ENCODE data around the gene ASCC1. TPM values are rescaled to one million over a fixed set of nuclear protein-coding genes. Genes with fewer than 3 reads are reported as not detected.
A peak's percentile ranks its signal among the peaks of the same experiment; 100 is the strongest.

ASCC1 gene
- total RNA-seq, 2 experiments from 2014 or later = 16.5 to 19.0 TPM

DNA sequence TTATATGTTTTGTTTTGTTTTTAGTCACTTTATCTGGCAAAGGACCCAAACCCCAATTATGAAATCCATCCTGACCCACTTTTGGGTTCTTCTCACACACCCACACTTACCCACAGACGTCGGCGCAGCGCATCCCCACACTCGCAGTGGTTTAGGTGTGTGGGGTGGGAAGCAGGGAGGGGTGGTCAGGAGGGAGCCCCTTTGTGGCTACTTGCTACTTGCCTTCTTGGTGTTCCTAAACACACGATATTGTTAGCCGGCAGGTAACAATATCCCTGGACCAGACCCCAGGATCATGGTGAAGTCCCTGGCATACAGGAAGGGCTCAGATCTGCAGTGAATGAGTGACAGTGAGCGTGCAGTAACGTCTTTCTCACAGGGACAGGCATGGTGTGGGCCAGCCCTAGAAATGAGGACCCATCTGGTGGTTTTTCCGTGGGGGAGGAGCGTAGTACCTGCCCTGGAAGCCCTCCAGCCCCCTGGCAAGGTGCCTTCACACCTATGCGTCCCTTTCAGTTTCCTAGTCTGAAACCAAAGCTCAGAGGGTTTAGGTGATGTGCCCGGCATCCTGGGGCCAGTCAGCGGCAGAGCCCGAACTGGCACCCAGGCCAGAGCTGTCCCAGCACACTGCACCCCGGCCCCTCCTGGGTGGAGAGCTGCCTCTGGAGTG is 132.2 kb downstream of the ASCC1 start:
- POLR2A ChIA-PET = interaction anchor here (0.6 to 8.0 kb wide), 15 partner anchors 8 to 190 kb away, joined by 3 to 117 read pairs (median 4); partner anchors contain the start of genes ANAPC16, ASCC1 and DDIT4
- H3K27ac Mint-ChIP-seq = peak overlapping the region; percentile 98
- H3K27me3 Mint-ChIP-seq = peaks cover 4% of the 10 kb centered on the region
- H3K4me3 Mint-ChIP-seq = peak overlapping the region; percentile 100
- no peaks in the 10 kb centered on the region for H3K27me3 ChIP-seq (ENCODE audit: control insufficient read depth in 1 of 2, insufficient read depth in 2 of 2, low read length in 2 of 2)
- peaks cover 92% of the 10 kb centered on the region for H3K36me3 Mint-ChIP-seq (ENCODE audit: low read depth)
- no peaks in the 10 kb centered on the region for H3K9me3 ChIP-seq (ENCODE audit: control insufficient read depth in 1 of 2, insufficient read depth in 1 of 2, low read length in 2 of 2)
- peak overlapping the region; percentile 44 for H3K4me3 ChIP-seq (ENCODE audit: low read length)
- TF ChIP-seq, protein P1, sequence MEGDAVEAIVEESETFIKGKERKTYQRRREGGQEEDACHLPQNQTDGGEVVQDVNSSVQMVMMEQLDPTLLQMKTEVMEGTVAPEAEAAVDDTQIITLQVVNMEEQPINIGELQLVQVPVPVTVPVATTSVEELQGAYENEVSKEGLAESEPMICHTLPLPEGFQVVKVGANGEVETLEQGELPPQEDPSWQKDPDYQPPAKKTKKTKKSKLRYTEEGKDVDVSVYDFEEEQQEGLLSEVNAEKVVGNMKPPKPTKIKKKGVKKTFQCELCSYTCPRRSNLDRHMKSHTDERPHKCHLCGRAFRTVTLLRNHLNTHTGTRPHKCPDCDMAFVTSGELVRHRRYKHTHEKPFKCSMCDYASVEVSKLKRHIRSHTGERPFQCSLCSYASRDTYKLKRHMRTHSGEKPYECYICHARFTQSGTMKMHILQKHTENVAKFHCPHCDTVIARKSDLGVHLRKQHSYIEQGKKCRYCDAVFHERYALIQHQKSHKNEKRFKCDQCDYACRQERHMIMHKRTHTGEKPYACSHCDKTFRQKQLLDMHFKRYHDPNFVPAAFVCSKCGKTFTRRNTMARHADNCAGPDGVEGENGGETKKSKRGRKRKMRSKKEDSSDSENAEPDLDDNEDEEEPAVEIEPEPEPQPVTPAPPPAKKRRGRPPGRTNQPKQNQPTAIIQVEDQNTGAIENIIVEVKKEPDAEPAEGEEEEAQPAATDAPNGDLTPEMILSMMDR (IDR thresholded peaks at IDR 0.05) = no peak
- peaks cover 84% of the 10 kb centered on the region for H3K4me1 Mint-ChIP-seq (ENCODE audit: low read depth)
- peaks cover 63% of the 10 kb centered on the region for H3K36me3 ChIP-seq (ENCODE audit: insufficient read depth, low read length)
- H3K27ac ChIP-seq (ENCODE audit: low read depth in 1 of 2, low read length in 2 of 2) = peak overlapping the region; percentile 69 to 96
- H3K9me3 Mint-ChIP-seq = no peaks in the 10 kb centered on the region
- peaks cover 88% of the 10 kb centered on the region for H3K4me1 ChIP-seq (ENCODE audit: insufficient read depth, low read length)
- intact Hi-C loops (cut with DNase I, micrococcal nuclease) = loop anchor here in 1 of 2 experiments (2.0 to 10.0 kb wide), 2 partner anchors 23 to 611 kb away; partner anchors contain the start of gene MCU
- peak; percentile 33 for ATAC-seq (ENCODE audit: poor library complexity)
- CTCF ChIA-PET = interaction anchor here (0.6 to 0.9 kb wide), 3 partner anchors 35 to 190 kb away, joined by 3 read pairs; partner anchors contain the start of gene DDIT4
- peak in 13 of 14 experiments; percentile 40 to 85 (median 58) for DNase-seq

DNA sequence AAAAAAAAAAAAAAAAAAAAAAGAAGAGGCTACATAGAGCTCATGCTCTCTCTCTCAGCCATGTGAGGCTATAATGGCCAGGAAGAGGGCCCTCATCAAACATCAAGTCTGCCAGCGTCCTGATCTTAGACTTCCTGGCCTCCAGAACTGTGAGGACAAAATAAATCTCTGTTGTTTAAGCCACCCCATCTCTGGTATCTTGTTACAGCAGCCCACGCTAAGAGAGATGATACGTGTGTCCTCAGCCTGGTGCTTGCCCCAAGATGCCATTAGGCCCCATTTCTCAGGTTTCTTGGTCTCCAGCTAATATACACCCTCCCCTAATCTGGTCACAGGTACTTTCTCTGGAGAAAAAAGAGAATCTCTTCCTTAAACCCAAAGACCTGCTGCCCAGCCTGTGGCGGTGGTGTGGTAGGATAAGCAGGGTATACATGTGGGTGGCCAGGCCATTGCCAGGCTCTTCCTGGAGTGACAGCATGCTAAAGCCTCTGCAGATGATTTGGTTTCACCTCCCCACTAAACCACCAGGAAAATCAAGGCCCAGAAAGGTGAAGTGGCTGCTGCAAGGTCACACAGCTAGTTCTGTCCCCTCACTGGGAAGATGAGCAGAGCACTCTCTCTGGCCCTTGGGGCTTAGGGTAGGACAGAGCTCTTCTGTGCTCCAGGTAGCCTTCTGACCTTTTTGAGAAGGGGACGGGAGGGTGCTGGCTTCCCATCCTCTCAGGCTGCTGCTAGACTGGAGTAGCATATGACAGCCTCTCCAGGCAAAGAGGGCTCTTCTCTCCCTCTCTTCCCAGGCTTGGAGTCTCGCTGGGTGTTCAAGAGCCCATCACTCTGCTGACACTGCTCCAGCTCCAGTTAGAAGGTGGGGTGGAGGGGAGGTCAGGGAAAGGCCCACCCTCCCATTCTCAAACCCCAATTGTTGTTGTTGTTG is 133.0 kb downstream of the ASCC1 start:
- ATAC-seq (ENCODE audit: poor library complexity) (no peak), DNase-seq (peak in 1 of 14 experiments; percentile 31)
- ChIA-PET CTCF (interaction anchor here (0.6 to 0.9 kb wide), 2 partner anchors 35 to 254 kb away, joined by 3 to 4 read pairs; no protein-coding TSS in a partner anchor), POLR2A (interaction anchor here (0.7 to 8.0 kb wide), 3 partner anchors 10 to 133 kb away, joined by 3 to 117 read pairs (median 6); partner anchors contain the start of genes ANAPC16 and ASCC1)
- intact Hi-C loops (cut with DNase I, micrococcal nuclease) = loop anchor here in 1 of 2 experiments (2.0 to 10.0 kb wide), 2 partner anchors 22 to 612 kb away; partner anchors contain the start of gene MCU
- Histone ChIP-seq H3K9me3 (ENCODE audit: control insufficient read depth in 1 of 2, insufficient read depth in 1 of 2, low read length in 2 of 2) (no peaks in the 10 kb centered on the region), H3K4me1 (ENCODE audit: insufficient read depth, low read length) (peaks cover 91% of the 10 kb centered on the region), H3K27me3 (ENCODE audit: control insufficient read depth in 1 of 2, insufficient read depth in 2 of 2, low read length in 2 of 2) (no peaks in the 10 kb centered on the region), H3K27ac (ENCODE audit: low read depth in 1 of 2, low read length in 2 of 2) (peak overlapping the region; percentile 69 to 96), H3K4me3 (ENCODE audit: low read length) (peak overlapping the region; percentile 44), H3K36me3 (ENCODE audit: insufficient read depth, low read length) (peaks cover 63% of the 10 kb centered on the region)
- Mint-ChIP-seq H3K9me3 (no peaks in the 10 kb centered on the region), H3K4me1 (ENCODE audit: low read depth) (peaks cover 82% of the 10 kb centered on the region), H3K27me3 (peaks cover 4% of the 10 kb centered on the region), H3K4me3 (peak overlapping the region; percentile 100), H3K36me3 (ENCODE audit: low read depth) (peaks cover 89% of the 10 kb centered on the region), H3K27ac (peak overlapping the region; percentile 98)
- TF ChIP-seq, protein P1 (IDR thresholded peaks at IDR 0.05) = no peak
